PC-9 (cell line): ENCODE data around the gene TREX2.

Source experiments
- CTCF ChIP-seq: fragments of 200-600 bp; sonication (generic); conservative IDR thresholded peaks from 2 replicates; pipeline ENCODE4 v1.6.1; 2017; ENCODE audit warnings: mixed run types, antibody characterized with exemption, mild to moderate bottlenecking, moderate library complexity
- EZH2 ChIP-seq: fragments of 200-600 bp; sonication (generic); IDR thresholded peaks from 2 replicates; pipeline ENCODE4 v1.8.0; 2017; ENCODE audit warnings: antibody characterized with exemption, low read depth

- TF ChIP-seq CTCF, result no peak
- no peak for TF ChIP-seq EZH2
Observed at GRCh38 chrX:153482376-153483015, 36.6 kb upstream of the TREX2 start.
